Neuron (in vitro differentiated cells): ENCODE measurements around the gene PRR33.

ENCODE experiments used
- H2AFZ ChIP-seq: one replicate; pipeline ENCODE4 v1.6.1; 2013; ENCODE audit warnings: low read depth, mild to moderate bottlenecking, inconsistent platforms, low read length, moderate library complexity
- H3K27me3 ChIP-seq: one replicate; pipeline ENCODE4 v1.6.1; 2013; ENCODE audit warnings: low read length; ENCODE audit not compliant: insufficient read depth
- H3K36me3 ChIP-seq: one replicate; pipeline ENCODE4 v1.6.1; 2013; ENCODE audit warnings: low read length; ENCODE audit not compliant: insufficient read depth
- H3K4me1 ChIP-seq: one replicate; pipeline ENCODE4 v1.6.1; 2013; ENCODE audit warnings: low read length; ENCODE audit not compliant: insufficient read depth
- H3K4me3 ChIP-seq: 2 replicates; pipeline ENCODE4 v1.5.1; 2013; ENCODE audit warnings: mild to moderate bottlenecking, low read length, moderate library complexity
- H3K9me3 ChIP-seq: one replicate; pipeline ENCODE4 v1.6.1; 2013; ENCODE audit warnings: low read length

Gene PRR33

DNA sequence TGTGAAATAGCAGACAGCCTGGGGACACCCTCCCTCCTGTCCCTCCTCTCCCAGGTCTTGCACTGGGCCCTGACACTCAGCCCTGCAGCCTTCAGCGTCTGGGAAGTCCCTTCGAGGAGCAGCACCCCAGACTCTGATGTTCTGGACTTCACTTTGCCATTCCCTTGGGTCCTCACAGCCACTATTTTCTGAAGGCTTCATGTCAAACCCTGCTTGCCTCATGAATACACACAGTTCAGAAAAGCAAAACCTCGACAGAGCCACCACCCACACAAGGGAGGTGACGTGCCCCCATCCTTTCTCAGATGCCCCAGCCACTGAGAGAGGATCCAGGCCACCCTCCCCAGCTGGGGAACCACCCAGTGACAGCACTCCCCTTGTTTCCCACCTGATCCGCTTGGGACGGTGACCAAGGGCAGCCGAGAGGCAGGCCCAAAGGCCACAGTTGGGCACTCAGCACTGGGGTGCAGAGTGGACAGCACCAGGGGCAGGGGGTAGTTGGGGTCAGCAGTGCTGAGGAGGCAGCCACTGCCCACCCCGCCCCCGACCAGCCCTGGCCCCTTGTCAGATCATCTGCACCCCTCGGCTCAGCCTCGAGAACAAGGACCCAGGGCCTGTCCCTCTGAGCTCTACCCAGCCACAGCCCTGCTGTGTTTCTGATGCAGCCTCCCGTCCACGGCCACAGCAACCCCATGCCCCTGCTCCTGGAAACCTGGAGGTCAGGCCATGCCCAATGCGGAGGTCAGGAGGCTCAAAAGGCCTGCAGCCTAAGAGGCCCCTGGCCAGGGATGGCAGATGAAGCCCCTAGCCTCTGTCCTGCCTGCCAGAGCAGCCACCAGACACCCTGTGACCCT is 24.7 kb upstream of the PRR33 start:
- H3K27me3 ChIP-seq: peaks cover 5% of the 10 kb centered on the region
- no peaks in the 10 kb centered on the region for H3K4me1 ChIP-seq
- no peaks in the 10 kb centered on the region for H3K36me3 ChIP-seq
- H2AFZ ChIP-seq: no peak overlapping the region
- no peak overlapping the region for H3K4me3 ChIP-seq
- H3K9me3 ChIP-seq: no peaks in the 10 kb centered on the region

DNA sequence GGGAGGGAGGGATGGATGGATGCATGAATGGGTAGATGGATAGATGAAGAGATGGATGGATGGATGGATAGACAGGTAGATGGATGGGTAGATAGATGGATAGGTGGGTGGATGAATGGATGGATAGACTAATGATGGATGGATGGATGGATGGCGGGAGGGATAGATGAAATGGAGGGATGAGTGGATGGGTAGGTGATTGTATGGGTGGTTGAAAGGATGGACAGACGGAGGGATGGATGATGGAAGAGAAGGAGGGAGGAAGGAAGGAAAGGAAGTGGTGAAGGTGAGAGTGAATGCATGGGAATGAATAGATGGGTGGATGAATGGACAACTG is 24.1 kb upstream of the PRR33 start:
- no peak overlapping the region for H3K4me3 ChIP-seq
- no peaks in the 10 kb centered on the region for H3K9me3 ChIP-seq
- H3K27me3 ChIP-seq: peaks cover 5% of the 10 kb centered on the region
- H2AFZ ChIP-seq: no peak overlapping the region
- no peaks in the 10 kb centered on the region for H3K4me1 ChIP-seq
- no peaks in the 10 kb centered on the region for H3K36me3 ChIP-seq

GRCh38 chr11:1913271-1914060 is 21.8 kb upstream of the PRR33 start:
- Histone ChIP-seq H3K4me1 (no peaks in the 10 kb centered on the region), H2AFZ (no peak overlapping the region), H3K36me3 (no peaks in the 10 kb centered on the region), H3K27me3 (peaks cover 2% of the 10 kb centered on the region), H3K9me3 (no peaks in the 10 kb centered on the region), H3K4me3 (no peak overlapping the region)

DNA sequence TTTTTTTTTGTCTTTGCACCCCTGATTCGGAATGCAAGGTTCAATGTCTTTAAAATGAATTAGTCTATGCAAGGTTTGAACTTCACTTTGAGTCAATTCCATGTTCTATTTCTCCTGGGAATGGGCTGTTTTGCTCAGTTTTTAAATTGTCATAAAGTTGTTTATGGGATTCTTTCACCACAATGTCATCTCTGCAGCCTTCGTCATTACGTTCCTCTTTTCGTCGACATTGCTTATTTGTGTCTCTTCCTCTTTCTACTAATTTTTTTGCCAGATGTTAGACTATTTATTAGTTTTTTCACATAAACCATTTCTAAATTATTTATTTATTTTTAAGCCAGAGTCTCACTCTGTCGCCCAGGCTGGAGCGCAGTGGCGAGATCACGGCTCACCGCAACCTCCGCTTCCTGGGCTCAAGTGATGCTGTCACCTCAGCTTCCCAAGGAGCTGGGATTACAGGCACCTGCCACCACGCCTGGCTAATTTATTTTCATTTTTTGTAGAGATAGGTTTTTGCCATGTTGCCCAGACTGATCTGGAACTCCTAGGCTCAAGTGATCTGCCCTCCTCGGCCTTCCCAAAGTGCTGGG is 20.7 kb upstream of the PRR33 start:
- H3K4me3 ChIP-seq: no peak overlapping the region
- no peaks in the 10 kb centered on the region for H3K4me1 ChIP-seq
- H2AFZ ChIP-seq: no peak overlapping the region
- H3K27me3 ChIP-seq: peaks cover 2% of the 10 kb centered on the region
- H3K9me3 ChIP-seq: no peaks in the 10 kb centered on the region
- no peaks in the 10 kb centered on the region for H3K36me3 ChIP-seq

GRCh38 chr11:1909524-1909923 is 17.8 kb upstream of the PRR33 start:
- Histone ChIP-seq H3K9me3 (no peaks in the 10 kb centered on the region), H3K27me3 (peaks cover 9% of the 10 kb centered on the region), H3K4me1 (no peaks in the 10 kb centered on the region), H3K4me3 (no peak overlapping the region), H3K36me3 (no peaks in the 10 kb centered on the region), H2AFZ (no peak overlapping the region)

DNA sequence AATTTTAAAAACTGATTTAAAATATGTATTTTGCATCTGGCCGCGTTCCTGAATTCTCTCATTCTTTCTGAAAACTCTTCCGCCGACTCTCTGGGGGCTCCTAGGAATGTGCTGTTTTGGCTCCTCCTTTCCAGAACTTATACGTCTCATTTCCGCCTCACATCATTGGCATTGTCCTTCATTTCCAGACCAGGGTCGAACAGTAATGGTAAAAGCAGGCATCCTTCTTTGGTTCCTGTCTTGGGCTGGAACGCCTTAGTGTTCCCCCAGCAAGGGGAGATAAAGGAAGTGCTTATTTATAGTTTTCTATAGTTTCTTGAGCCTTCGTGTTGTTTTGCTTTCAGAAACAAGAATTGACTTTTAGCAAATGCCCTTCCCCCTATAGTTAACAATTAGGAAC is 16.9 kb upstream of the PRR33 start:
- H3K4me1 ChIP-seq: no peaks in the 10 kb centered on the region
- H3K27me3 ChIP-seq: peaks cover 9% of the 10 kb centered on the region
- no peaks in the 10 kb centered on the region for H3K36me3 ChIP-seq
- no peaks in the 10 kb centered on the region for H3K9me3 ChIP-seq
- no peak overlapping the region for H2AFZ ChIP-seq
- no peak overlapping the region for H3K4me3 ChIP-seq

- Histone ChIP-seq H3K4me3 (no peak overlapping the region), H3K4me1 (no peaks in the 10 kb centered on the region), H3K9me3 (no peaks in the 10 kb centered on the region), H2AFZ (no peak overlapping the region), H3K36me3 (no peaks in the 10 kb centered on the region), H3K27me3 (peaks cover 9% of the 10 kb centered on the region)
Observed at GRCh38 chr11:1906611-1907423, 15.1 kb upstream of the PRR33 start.

GRCh38 chr11:1906181-1906580 is 14.5 kb upstream of the PRR33 start:
- peaks cover 9% of the 10 kb centered on the region for H3K27me3 ChIP-seq
- no peaks in the 10 kb centered on the region for H3K36me3 ChIP-seq
- no peaks in the 10 kb centered on the region for H3K4me1 ChIP-seq
- no peak overlapping the region for H2AFZ ChIP-seq
- H3K4me3 ChIP-seq: no peak overlapping the region
- no peaks in the 10 kb centered on the region for H3K9me3 ChIP-seq

DNA sequence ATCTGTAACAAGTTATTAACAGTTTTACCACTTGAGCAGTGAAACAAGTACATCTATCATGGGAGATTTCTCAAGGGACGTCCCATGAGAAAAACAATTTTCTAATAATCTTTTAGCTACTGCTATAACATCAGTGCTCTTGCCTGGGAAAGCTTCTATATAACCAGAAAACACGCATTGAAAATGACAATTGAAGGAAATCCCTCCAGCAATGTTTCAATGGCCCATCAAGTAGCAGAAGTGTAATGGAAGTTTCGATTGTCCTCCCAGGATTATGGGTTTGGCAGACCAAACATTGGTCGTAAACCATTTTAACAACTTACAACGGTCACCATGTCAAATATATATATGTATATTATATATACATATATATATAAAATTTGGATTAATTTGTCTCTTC is 8.0 kb upstream of the PRR33 start:
- Histone ChIP-seq H3K27me3 (peaks cover 3% of the 10 kb centered on the region), H3K36me3 (no peaks in the 10 kb centered on the region), H3K4me1 (no peaks in the 10 kb centered on the region), H2AFZ (no peak overlapping the region), H3K9me3 (no peaks in the 10 kb centered on the region), H3K4me3 (no peak overlapping the region)

GRCh38 chr11:1899090-1899489 is 7.4 kb upstream of the PRR33 start:
- Histone ChIP-seq H3K27me3 (peaks cover 3% of the 10 kb centered on the region), H3K4me3 (no peak overlapping the region), H3K9me3 (no peaks in the 10 kb centered on the region), H2AFZ (no peak overlapping the region), H3K36me3 (no peaks in the 10 kb centered on the region), H3K4me1 (no peaks in the 10 kb centered on the region)

- Histone ChIP-seq H3K27me3 (peaks cover 3% of the 10 kb centered on the region), H3K4me3 (no peak overlapping the region)
Observed at GRCh38 chr11:1896923-1897322, 5.2 kb upstream of the PRR33 start.

GRCh38 chr11:1896468-1896867 is 4.8 kb upstream of the PRR33 start:
- Histone ChIP-seq H3K4me3 (no peak overlapping the region), H3K36me3 (no peaks in the 10 kb centered on the region), H3K4me1 (no peaks in the 10 kb centered on the region), H3K9me3 (no peaks in the 10 kb centered on the region), H2AFZ (no peak overlapping the region), H3K27me3 (peaks cover 3% of the 10 kb centered on the region)

More at GRCh38 chr11:1896923-1897322, 5.2 kb upstream of the PRR33 start:
- Histone ChIP-seq H3K9me3 (no peaks in the 10 kb centered on the region), H2AFZ (no peak overlapping the region), H3K36me3 (no peaks in the 10 kb centered on the region), H3K4me1 (no peaks in the 10 kb centered on the region)

GRCh38 chr11:1894759-1895158 is 3.1 kb upstream of the PRR33 start:
- Histone ChIP-seq H3K4me3 (no peak overlapping the region), H2AFZ (no peak overlapping the region), H3K9me3 (no peaks in the 10 kb centered on the region), H3K36me3 (no peaks in the 10 kb centered on the region), H3K27me3 (peaks cover 3% of the 10 kb centered on the region), H3K4me1 (no peaks in the 10 kb centered on the region)
